H9 (cell line): ENCODE measurements around the gene TXNDC17. TPM values are rescaled to one million over a fixed set of nuclear protein-coding genes. Genes with fewer than 3 reads are reported as not detected.
"Not testable (repeated sequence)": the region's sequence is repeated elsewhere in the genome, so short reads cannot be mapped to it uniquely, and the experiment has no call there.

ENCODE experiments used
- DNase-seq: peaks from one replicate; pipeline ENCODE4 v3.0.0-alpha.2; 2017
- H2AFZ ChIP-seq: one replicate; pipeline ENCODE4 v1.6.1; 2013; ENCODE audit warnings: mild to moderate bottlenecking, low read length, control low read depth, moderate library complexity
- H2AK5ac ChIP-seq: 2 replicates; pipeline ENCODE4 v1.6.1; 2013; ENCODE audit warnings: low read length, control low read depth, mixed read lengths; ENCODE audit not compliant: insufficient read length
- H2BK120ac ChIP-seq: one replicate; pipeline ENCODE4 v1.6.1; 2013; ENCODE audit warnings: low read depth, mild to moderate bottlenecking, low read length, control low read depth, inconsistent platforms; ENCODE audit not compliant: poor library complexity, severe bottlenecking
- H2BK12ac ChIP-seq: 2 replicates; pipeline ENCODE4 v1.6.1; 2013; ENCODE audit warnings: low read length, control low read depth, mixed read lengths, low read depth; ENCODE audit not compliant: insufficient read length
- H2BK15ac ChIP-seq: 2 replicates; pipeline ENCODE4 v1.6.1; 2013; ENCODE audit warnings: low read depth, low read length, control low read depth
- H2BK20ac ChIP-seq: one replicate; pipeline ENCODE4 v1.6.1; 2013; ENCODE audit warnings: low read depth, mild to moderate bottlenecking, low read length, control low read depth, inconsistent platforms; ENCODE audit not compliant: poor library complexity, severe bottlenecking
- H2BK5ac ChIP-seq: 2 replicates; pipeline ENCODE4 v1.6.1; 2013; ENCODE audit warnings: low read length, control low read depth, mixed read lengths; ENCODE audit not compliant: insufficient read length
- H3K14ac ChIP-seq: 2 replicates; pipeline ENCODE4 v1.6.1; 2013; ENCODE audit warnings: low read length, control low read depth; ENCODE audit not compliant: insufficient read depth
- H3K18ac ChIP-seq: 2 replicates; pipeline ENCODE4 v1.6.1; 2013; ENCODE audit warnings: low read depth, mild to moderate bottlenecking, mixed read lengths, low read length, control low read depth; ENCODE audit not compliant: insufficient read length
- H3K23ac ChIP-seq: 2 replicates; pipeline ENCODE4 v1.6.1; 2013; ENCODE audit warnings: low read length, control low read depth, mixed read lengths, low read depth; ENCODE audit not compliant: insufficient read length
- H3K23me2 ChIP-seq: 2 replicates; pipeline ENCODE4 v1.6.1; 2013; ENCODE audit warnings: low read depth, mild to moderate bottlenecking, mixed read lengths, low read length, control low read depth; ENCODE audit not compliant: insufficient read length, poor library complexity, severe bottlenecking
- H3K27ac ChIP-seq: 2 replicates; pipeline ENCODE4 v1.5.1; 2013; ENCODE audit warnings: low read length, control low read depth, mixed read lengths, low read depth; ENCODE audit not compliant: insufficient read length
- H3K27me3 ChIP-seq: 2 replicates; pipeline ENCODE4 v1.6.1; 2013; ENCODE audit warnings: low read length, control low read depth, inconsistent platforms; ENCODE audit not compliant: insufficient read depth
- H3K4ac ChIP-seq: 2 replicates; pipeline ENCODE4 v1.6.1; 2013; ENCODE audit warnings: low read depth, mild to moderate bottlenecking, control low read depth, inconsistent platforms, low read length, moderate library complexity
- H3K4me1 ChIP-seq: 2 replicates; pipeline ENCODE4 v1.6.1; 2013; ENCODE audit warnings: low read length, control low read depth, inconsistent platforms; ENCODE audit not compliant: insufficient read depth
- H3K4me2 ChIP-seq: 2 replicates; pipeline ENCODE4 v1.6.1; 2013; ENCODE audit warnings: low read length, control low read depth, mixed read lengths; ENCODE audit not compliant: insufficient read length, insufficient read depth
- H3K56ac ChIP-seq: 2 replicates; pipeline ENCODE4 v1.6.1; 2013; ENCODE audit warnings: low read depth, mild to moderate bottlenecking, mixed read lengths, low read length, control low read depth; ENCODE audit not compliant: insufficient read length
- H3K79me1 ChIP-seq: 2 replicates; pipeline ENCODE4 v1.6.1; 2013; ENCODE audit warnings: low read depth, mild to moderate bottlenecking, moderate library complexity, low read length, control low read depth, inconsistent platforms; ENCODE audit not compliant: insufficient read depth, poor library complexity, severe bottlenecking
- H3K79me2 ChIP-seq: 2 replicates; pipeline ENCODE4 v1.6.1; 2013; ENCODE audit warnings: low read length, control low read depth, inconsistent platforms; ENCODE audit not compliant: insufficient read depth
- H3K9ac ChIP-seq: 2 replicates; pipeline ENCODE4 v1.6.1; 2013; ENCODE audit warnings: low read length, control low read depth, mixed read lengths; ENCODE audit not compliant: insufficient read length; ENCODE audit errors: extremely low read depth
- H3K9me3 ChIP-seq: one replicate; pipeline ENCODE4 v1.6.1; 2013; ENCODE audit warnings: low read depth, low read length, inconsistent platforms; ENCODE audit not compliant: control insufficient read depth
- H3T11ph ChIP-seq: one replicate; pipeline ENCODE4 v1.6.1; 2013; ENCODE audit warnings: mild to moderate bottlenecking, low read length, control low read depth, inconsistent platforms
- H4K20me1 ChIP-seq: one replicate; pipeline ENCODE4 v1.6.1; 2013; ENCODE audit not compliant: control insufficient read depth, insufficient read length, insufficient read depth
- H4K5ac ChIP-seq: 2 replicates; pipeline ENCODE4 v1.6.1; 2013; ENCODE audit warnings: low read depth, mild to moderate bottlenecking, mixed read lengths, low read length, control low read depth; ENCODE audit not compliant: insufficient read length
- H4K8ac ChIP-seq: replicated peaks from 2 replicates; pipeline ENCODE4 v1.6.1; 2013; ENCODE audit warnings: low read length, control low read depth, mixed read lengths, low read depth; ENCODE audit not compliant: insufficient read length
- H4K91ac ChIP-seq: 2 replicates; pipeline ENCODE4 v1.6.1; 2013; ENCODE audit warnings: low read depth, mild to moderate bottlenecking, moderate library complexity, mixed read lengths, low read length, control low read depth; ENCODE audit not compliant: insufficient read length
- H3K27ac Mint-ChIP-seq, 3 experiments: 2 replicates in 2 of 3; 3 replicates in 1 of 3; pipeline ENCODE4 v1.8.0; 2020 to 2021; ENCODE audit warnings: mixed read lengths in 3 of 3, mild to moderate bottlenecking in 1 of 3, moderate library complexity in 1 of 3
- H3K27me3 Mint-ChIP-seq: 2 replicates; pipeline ENCODE4 v1.8.0; 2021; ENCODE audit warnings: low read depth, mild to moderate bottlenecking, moderate library complexity, mixed read lengths
- H3K36me3 Mint-ChIP-seq, 3 experiments: 2 replicates in 2 of 3; 3 replicates in 1 of 3; pipeline ENCODE4 v1.8.0; 2020 to 2021; ENCODE audit warnings: low read depth in 3 of 3, mixed read lengths in 3 of 3; ENCODE audit not compliant: insufficient read depth in 1 of 3
- H3K4me1 Mint-ChIP-seq, 2 experiments: 2 replicates each; pipeline ENCODE4 v1.8.0; 2020; ENCODE audit warnings: mixed read lengths in 2 of 2
- H3K4me3 Mint-ChIP-seq, 2 experiments: 2 replicates in 1 of 2; 3 replicates in 1 of 2; pipeline ENCODE4 v1.8.0; 2020 to 2021; ENCODE audit warnings: mild to moderate bottlenecking in 2 of 2, mixed read lengths in 2 of 2, moderate library complexity in 1 of 2
- H3K9me3 Mint-ChIP-seq, 2 experiments: 2 replicates in 1 of 2; 3 replicates in 1 of 2; pipeline ENCODE4 v1.8.0; 2020; ENCODE audit warnings: mild to moderate bottlenecking in 2 of 2, mixed read lengths in 2 of 2, moderate library complexity in 1 of 2
- WGBS: extraction: QIAGEN DNeasy Blood & Tissue Kit; methylation state at CpG from one replicate; pipeline ENCODE4 v1.1.7; 2013; ENCODE audit warnings: missing lambda C conversion rate, low lambda C conversion rate, mixed read lengths; ENCODE audit not compliant: insufficient read length; ENCODE audit errors: extremely low coverage; 5-methylcytosine and 5-hydroxymethylcytosine counted together
- total RNA-seq: library from RNA; stranded (reverse); gene quantifications from 2 replicates; pipeline ENCODE4 v1.2.1, GENCODE V29; 2021
- TF ChIP-seq, protein P1 (sequence below): fragments of 200-600 bp; sonication (generic); conservative IDR thresholded peaks from 3 replicates; pipeline ENCODE4 v1.8.0; 2021; ENCODE audit warnings: antibody characterized with exemption, mild to moderate bottlenecking

Gene TXNDC17
- total RNA-seq, 1 experiment from 2014 or later: 170 TPM

DNA sequence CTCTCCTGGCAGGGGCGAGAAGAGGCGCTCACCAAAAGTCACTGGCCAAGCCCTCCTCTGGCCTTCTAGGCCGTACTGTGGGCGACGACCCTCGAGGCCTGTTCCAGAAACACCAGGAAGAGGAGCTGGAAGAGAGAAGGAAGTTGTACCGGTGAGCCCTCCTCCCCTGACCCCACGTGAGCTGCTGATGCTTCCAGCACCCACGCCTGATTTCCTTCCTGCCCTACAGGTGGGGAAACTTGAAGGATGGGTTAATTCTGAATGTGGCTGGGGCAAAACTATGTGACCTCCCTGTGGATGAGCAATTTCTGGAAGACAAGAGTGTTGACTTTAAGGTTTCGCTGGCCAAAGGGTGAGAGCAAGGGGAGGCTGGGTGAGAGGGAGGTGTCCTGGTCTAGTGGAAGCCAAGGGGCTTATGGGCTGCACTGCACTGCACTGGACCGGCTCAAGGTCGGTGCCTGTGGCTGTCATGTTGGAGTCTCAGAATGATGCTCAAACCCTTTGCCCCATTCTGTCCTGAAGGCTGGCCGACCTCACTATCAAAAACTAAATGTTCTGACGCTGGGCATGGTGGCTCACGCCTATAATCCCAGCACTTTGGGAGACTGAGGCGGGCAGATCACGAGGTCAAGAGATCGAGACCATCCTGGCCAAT is 16.9 kb downstream of the TXNDC17 start:
- TF ChIP-seq, protein P1, sequence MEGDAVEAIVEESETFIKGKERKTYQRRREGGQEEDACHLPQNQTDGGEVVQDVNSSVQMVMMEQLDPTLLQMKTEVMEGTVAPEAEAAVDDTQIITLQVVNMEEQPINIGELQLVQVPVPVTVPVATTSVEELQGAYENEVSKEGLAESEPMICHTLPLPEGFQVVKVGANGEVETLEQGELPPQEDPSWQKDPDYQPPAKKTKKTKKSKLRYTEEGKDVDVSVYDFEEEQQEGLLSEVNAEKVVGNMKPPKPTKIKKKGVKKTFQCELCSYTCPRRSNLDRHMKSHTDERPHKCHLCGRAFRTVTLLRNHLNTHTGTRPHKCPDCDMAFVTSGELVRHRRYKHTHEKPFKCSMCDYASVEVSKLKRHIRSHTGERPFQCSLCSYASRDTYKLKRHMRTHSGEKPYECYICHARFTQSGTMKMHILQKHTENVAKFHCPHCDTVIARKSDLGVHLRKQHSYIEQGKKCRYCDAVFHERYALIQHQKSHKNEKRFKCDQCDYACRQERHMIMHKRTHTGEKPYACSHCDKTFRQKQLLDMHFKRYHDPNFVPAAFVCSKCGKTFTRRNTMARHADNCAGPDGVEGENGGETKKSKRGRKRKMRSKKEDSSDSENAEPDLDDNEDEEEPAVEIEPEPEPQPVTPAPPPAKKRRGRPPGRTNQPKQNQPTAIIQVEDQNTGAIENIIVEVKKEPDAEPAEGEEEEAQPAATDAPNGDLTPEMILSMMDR: no peak
- Histone ChIP-seq H2AFZ (no peak overlapping the region), H3K27ac (no peak overlapping the region), H3K23me2 (peaks cover 10% of the 10 kb centered on the region), H2BK20ac (no peak overlapping the region), H3K27me3 (peaks cover 14% of the 10 kb centered on the region; the same call in 1 of the 2 replicates), H4K91ac (no peak overlapping the region), H3K4ac (no peak overlapping the region), H3K4me2 (peak overlapping the region; percentile 11), H3K79me2 (no peaks in the 10 kb centered on the region), H3T11ph (no peak overlapping the region), H3K23ac (no peak overlapping the region), H3K9me3 (no peaks in the 10 kb centered on the region), H2BK12ac (no peak overlapping the region), H4K8ac (no peak overlapping the region), H4K20me1 (no peaks in the 10 kb centered on the region), H3K4me1 (peaks cover 2% of the 10 kb centered on the region; the same call in 1 of the 2 replicates), H3K18ac (no peak overlapping the region), H3K79me1 (no peaks in the 10 kb centered on the region), H2BK15ac (no peak overlapping the region), H4K5ac (no peak overlapping the region), H2BK5ac (no peak overlapping the region), H3K14ac (no peak overlapping the region), H3K56ac (no peak overlapping the region), H2BK120ac (no peak overlapping the region), H3K9ac (no peak overlapping the region), H2AK5ac (no peak overlapping the region)
- Mint-ChIP-seq H3K4me3 (peak overlapping the region; percentile 70 to 80), H3K36me3 (peaks cover 0 to 1% (median 0%) of the 10 kb centered on the region in 3 experiments; a peak in 1 of 7 replicates), H3K27me3 (peaks cover 85% of the 10 kb centered on the region), H3K27ac (no peak overlapping the region), H3K9me3 (no peaks in the 10 kb centered on the region; a peak in 2 of 5 replicates), H3K4me1 (peaks cover 31 to 32% of the 10 kb centered on the region in 2 experiments)
- WGBS: no CpG with 5 or more reads among the region's 18 CpGs
- peak; percentile 48 for DNase-seq

DNA sequence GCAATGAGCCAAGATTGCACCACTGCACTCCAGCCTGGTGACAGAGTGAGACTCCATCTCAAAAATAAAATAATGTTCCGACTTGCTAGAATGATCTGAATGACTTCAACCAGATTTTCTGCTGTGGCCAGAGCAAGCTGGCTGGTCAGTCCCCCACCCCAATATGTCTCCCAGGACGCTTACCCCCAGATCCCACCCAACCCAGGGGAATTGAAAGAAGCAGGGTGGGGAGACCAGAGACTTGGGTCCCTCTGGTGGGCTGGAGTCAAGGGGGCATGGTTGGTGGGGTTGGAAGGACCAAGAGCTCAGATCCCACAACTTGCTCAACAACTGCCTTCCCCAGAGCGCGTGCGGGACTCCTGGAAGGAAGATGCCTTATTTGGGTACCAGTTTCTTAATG is 17.6 kb downstream of the TXNDC17 start:
- not testable (repeated sequence) for H3K56ac ChIP-seq, H3K4me2 ChIP-seq, H4K91ac ChIP-seq, H3K36me3 Mint-ChIP-seq, H4K8ac ChIP-seq, H3K79me1 ChIP-seq, H3K9me3 ChIP-seq, H4K5ac ChIP-seq, H3K18ac ChIP-seq, H3K9me3 Mint-ChIP-seq, H2BK20ac ChIP-seq, H3K23ac ChIP-seq, H4K20me1 ChIP-seq, H2BK15ac ChIP-seq, H3T11ph ChIP-seq, H3K14ac ChIP-seq, H3K9ac ChIP-seq, H3K27ac Mint-ChIP-seq, DNase-seq, H3K79me2 ChIP-seq, H3K27ac ChIP-seq, H2BK120ac ChIP-seq, H2AFZ ChIP-seq, H3K4ac ChIP-seq, H2AK5ac ChIP-seq, H3K4me1 ChIP-seq, H2BK12ac ChIP-seq, H2BK5ac ChIP-seq
- Histone ChIP-seq H3K23me2 (peaks cover 10% of the 10 kb centered on the region), H3K27me3 (peaks cover 10% of the 10 kb centered on the region; the same call in 1 of the 2 replicates)
- Mint-ChIP-seq H3K4me3 (peak overlapping the region in 1 of 2 experiments; percentile 80; a peak in 2 of 5 replicates), H3K27me3 (peaks cover 80% of the 10 kb centered on the region), H3K4me1 (peaks cover 26 to 28% of the 10 kb centered on the region in 2 experiments)
- WGBS: no CpG with 5 or more reads among the region's 5 CpGs
